SK-N-SH treated with all-trans-retinoic acid at 6 μM for 48 hours (cell line): ENCODE results near the gene DCUN1D2.

ENCODE experiments used
- ARNTL ChIP-seq: fragments of 450-650 bp; formaldehyde crosslinking; IDR thresholded peaks from 2 replicates; pipeline ENCODE4 v1.5.0; 2020; ENCODE audit warnings: low read depth, mild to moderate bottlenecking, moderate library complexity, borderline replicate concordance
- CREB5 ChIP-seq: fragments of 250-450 bp; sonication (Bioruptor Pico); IDR thresholded peaks from 2 replicates; pipeline ENCODE4 v1.5.1; 2020; ENCODE audit warnings: low read depth, mild to moderate bottlenecking, moderate library complexity
- CSRNP3 ChIP-seq: fragments of 250-450 bp; sonication (Bioruptor Pico); IDR thresholded peaks from 2 replicates; pipeline ENCODE4 v1.5.1; 2021; ENCODE audit warnings: mild to moderate bottlenecking, moderate library complexity
- GLIS3 ChIP-seq: fragments of 250-450 bp; sonication (Bioruptor Pico); IDR thresholded peaks from 2 replicates; pipeline ENCODE4 v1.5.0; 2020; ENCODE audit warnings: mild to moderate bottlenecking, moderate library complexity
- OSR1 ChIP-seq: fragments of 250-450 bp; sonication (Bioruptor Pico); IDR thresholded peaks from 2 replicates; pipeline ENCODE4 v1.8.0; 2022; ENCODE audit warnings: moderate library complexity, mild to moderate bottlenecking, inconsistent platforms
- PATZ1 ChIP-seq: fragments of 250-450 bp; sonication (Bioruptor Pico); IDR thresholded peaks from 2 replicates; pipeline ENCODE4 v1.8.0; 2020; ENCODE audit warnings: mild to moderate bottlenecking, moderate library complexity, borderline replicate concordance
- PPARA ChIP-seq: fragments of 250-450 bp; sonication (Bioruptor Pico); IDR thresholded peaks from 2 replicates; pipeline ENCODE4 v1.5.0; 2020; ENCODE audit warnings: mild to moderate bottlenecking, borderline replicate concordance
- RARB ChIP-seq: fragments of 250-450 bp; sonication (Bioruptor Pico); IDR thresholded peaks from 2 replicates; pipeline ENCODE4 v1.8.0; 2021; ENCODE audit warnings: mild to moderate bottlenecking, moderate library complexity
- SNAI2 ChIP-seq: fragments of 250-450 bp; sonication (Bioruptor Pico); IDR thresholded peaks from 2 replicates; pipeline ENCODE4 v1.5.0; 2020; ENCODE audit warnings: mild to moderate bottlenecking, moderate library complexity
- TOX ChIP-seq: fragments of 250-450 bp; sonication (Bioruptor Pico); IDR thresholded peaks from 2 replicates; pipeline ENCODE4 v1.8.0; 2021; ENCODE audit warnings: mild to moderate bottlenecking, moderate library complexity, borderline replicate concordance
- ZNF565 ChIP-seq: fragments of 450-650 bp; formaldehyde crosslinking; conservative IDR thresholded peaks from 2 replicates; pipeline ENCODE4 v1.5.0; 2020; ENCODE audit warnings: low read depth, mild to moderate bottlenecking, moderate library complexity
- ZNF70 ChIP-seq: fragments of 450-650 bp; formaldehyde crosslinking; IDR thresholded peaks from 2 replicates; pipeline ENCODE4 v1.5.0; 2020; ENCODE audit warnings: mild to moderate bottlenecking, moderate library complexity

- TF ChIP-seq CREB5 (CRISPR knock-in tag): no peak
- TF ChIP-seq PATZ1: no peak
- TF ChIP-seq GLIS3 (CRISPR knock-in tag): no peak
- TF ChIP-seq RARB (CRISPR knock-in tag): no peak
- TF ChIP-seq SNAI2 (CRISPR knock-in tag): no peak
- TF ChIP-seq PPARA (CRISPR knock-in tag): no peak
- no peak for TF ChIP-seq ZNF70 (CRISPR knock-in tag)
- TF ChIP-seq ZNF565 (CRISPR knock-in tag): no peak
- no peak for TF ChIP-seq CSRNP3 (CRISPR knock-in tag)
- TF ChIP-seq ARNTL (CRISPR knock-in tag): no peak
- TF ChIP-seq OSR1 (CRISPR knock-in tag): no peak
- TF ChIP-seq TOX (CRISPR knock-in tag): no peak
These were observed 57.8 kb downstream of the DCUN1D2 start for GRCh38 chr13:113432506-113433270.
